GM12874 (cell line): ENCODE data around the gene ADGRD1.

Source experiments
- CTCF ChIP-seq: IDR thresholded peaks from 2 replicates; pipeline ENCODE4 v1.5.1; 2011; ENCODE audit warnings: low read depth, mild to moderate bottlenecking, control low read depth, low read length, moderate library complexity; ENCODE audit not compliant: insufficient read depth

The ADGRD1 gene

DNA sequence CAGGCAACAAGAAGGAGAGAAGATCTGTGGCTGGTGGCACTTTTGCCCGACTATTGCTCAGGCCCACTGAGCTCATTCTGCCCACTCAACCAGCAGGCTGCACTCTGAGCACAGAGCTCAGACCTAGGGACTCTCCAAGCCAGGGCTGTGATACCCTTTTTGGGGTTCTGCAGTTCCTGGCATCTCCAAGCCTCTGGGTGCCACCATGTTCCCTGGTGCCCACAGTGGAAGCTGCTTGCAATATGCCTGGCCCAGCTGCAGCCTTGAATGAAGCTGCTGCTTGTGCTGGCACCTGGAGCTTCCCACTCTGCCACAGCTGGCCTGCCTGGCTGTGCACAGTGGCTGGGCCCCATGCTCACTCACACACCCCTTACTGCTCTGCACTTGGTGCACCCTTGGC lies 236.1 kb downstream of the ADGRD1 start:
- no peak for TF ChIP-seq CTCF

GRCh38 chr12:131190965-131191364 lies 237.3 kb downstream of the ADGRD1 start:
- TF ChIP-seq CTCF: no peak
